Skeletal muscle satellite cell (primary cell): ENCODE data around the gene DNAAF1.

Experiments used
- H3K27me3 ChIP-seq: 2 replicates; pipeline ENCODE4 v1.7.0; 2013; ENCODE audit warnings: low read length; ENCODE audit not compliant: control insufficient read depth, insufficient read depth
- H3K36me3 ChIP-seq: 2 replicates; pipeline ENCODE4 v1.7.0; 2013; ENCODE audit warnings: mild to moderate bottlenecking, control low read depth, low read length; ENCODE audit not compliant: insufficient read depth
- H3K4me1 ChIP-seq: 2 replicates; pipeline ENCODE4 v1.7.0; 2013; ENCODE audit warnings: low read length; ENCODE audit not compliant: control insufficient read depth, insufficient read depth
- H3K4me2 ChIP-seq: 2 replicates; pipeline ENCODE4 v1.7.0; 2013; ENCODE audit warnings: mild to moderate bottlenecking, low read length
- H3K4me3 ChIP-seq: 2 replicates; pipeline ENCODE4 v1.7.0; 2013; ENCODE audit warnings: low read length
- H3K9ac ChIP-seq: 2 replicates; pipeline ENCODE4 v1.7.0; 2013; ENCODE audit warnings: mild to moderate bottlenecking, low read depth, low read length, moderate library complexity
- H3K9me3 ChIP-seq: replicated peaks from 2 replicates; pipeline ENCODE4 v1.7.0; 2013; ENCODE audit warnings: mild to moderate bottlenecking, control low read depth, low read length

The DNAAF1 gene

GRCh38 chr16:84144209-84144858 lies 774 bp upstream of the DNAAF1 start:
- Histone ChIP-seq H3K9me3 (no peaks in the 10 kb centered on the region), H3K9ac (peak overlapping the region; percentile 85), H3K4me2 (peak overlapping the region; percentile 98), H3K27me3 (peaks cover 16% of the 10 kb centered on the region), H3K4me1 (no peaks in the 10 kb centered on the region), H3K36me3 (no peaks in the 10 kb centered on the region), H3K4me3 (peak overlapping the region; percentile 99)

GRCh38 chr16:84150926-84151325 lies 5.8 kb downstream of the DNAAF1 start:
- Histone ChIP-seq H3K4me1 (no peaks in the 10 kb centered on the region), H3K4me2 (no peak overlapping the region), H3K36me3 (no peaks in the 10 kb centered on the region), H3K9me3 (no peaks in the 10 kb centered on the region), H3K4me3 (no peak overlapping the region), H3K27me3 (peaks cover 33% of the 10 kb centered on the region), H3K9ac (no peak overlapping the region)

DNA sequence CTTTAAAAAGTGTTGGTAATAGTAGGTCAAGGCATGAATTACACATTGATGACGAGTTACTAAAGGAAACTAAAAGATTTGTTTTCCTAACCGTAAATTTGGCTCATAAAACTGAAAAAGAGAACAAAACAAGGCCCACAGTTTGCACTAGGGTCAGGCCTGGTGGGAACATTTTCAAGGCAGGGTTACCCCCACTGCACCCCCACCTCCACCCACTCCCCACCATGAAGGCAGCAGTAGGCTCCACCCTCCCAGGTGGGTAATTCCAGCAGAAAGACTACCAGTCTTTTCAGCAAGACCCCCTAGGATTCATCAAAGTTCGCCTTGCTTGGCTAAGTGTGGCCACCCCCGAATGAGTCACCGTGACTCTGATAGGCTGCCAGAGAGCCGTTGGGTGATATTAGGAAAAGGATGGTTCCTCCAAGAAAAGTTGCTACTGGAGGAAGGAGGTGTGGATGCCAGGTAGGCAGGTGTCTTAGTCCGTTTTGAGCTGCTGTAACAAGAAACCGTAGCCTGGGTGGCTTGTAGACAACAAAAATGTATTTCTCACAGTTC lies 8.6 kb downstream of the DNAAF1 start:
- H3K4me2 ChIP-seq: peak overlapping the region; percentile 4
- H3K27me3 ChIP-seq: peaks cover 33% of the 10 kb centered on the region
- H3K36me3 ChIP-seq: no peaks in the 10 kb centered on the region

DNA sequence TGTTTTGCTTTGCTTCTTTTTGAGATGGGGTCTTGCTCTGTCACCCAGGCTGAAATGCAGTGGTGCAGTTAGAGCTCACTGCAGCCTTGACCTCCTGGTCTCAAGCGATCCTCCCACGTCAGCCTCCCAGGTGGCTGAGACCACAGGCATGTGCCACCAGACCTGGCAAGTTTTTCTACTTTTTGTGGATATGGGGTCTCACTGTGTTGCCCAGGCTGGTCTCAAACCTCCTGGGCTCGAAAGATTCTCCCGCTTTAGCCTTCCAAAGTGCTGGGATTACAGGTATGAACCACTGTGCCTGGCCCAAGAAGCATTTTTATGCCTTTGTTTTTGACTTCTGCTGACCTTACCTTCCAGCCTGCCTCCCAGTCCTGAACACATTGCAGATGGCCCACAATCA lies 10.1 kb downstream of the DNAAF1 start:
- H3K9ac ChIP-seq: no peak overlapping the region
- no peak overlapping the region for H3K4me2 ChIP-seq
- no peaks in the 10 kb centered on the region for H3K9me3 ChIP-seq
- no peak overlapping the region for H3K4me3 ChIP-seq
- H3K36me3 ChIP-seq: no peaks in the 10 kb centered on the region
- H3K27me3 ChIP-seq: peaks cover 44% of the 10 kb centered on the region
- no peaks in the 10 kb centered on the region for H3K4me1 ChIP-seq

More for the DNA sequence above, 8.6 kb downstream of the DNAAF1 start:
- H3K9ac ChIP-seq: no peak overlapping the region
- H3K4me1 ChIP-seq: no peaks in the 10 kb centered on the region
- no peak overlapping the region for H3K4me3 ChIP-seq
- no peaks in the 10 kb centered on the region for H3K9me3 ChIP-seq

- H3K36me3 ChIP-seq: no peaks in the 10 kb centered on the region
- no peak overlapping the region for H3K4me2 ChIP-seq
- no peak overlapping the region for H3K9ac ChIP-seq
- no peak overlapping the region for H3K4me3 ChIP-seq
- no peaks in the 10 kb centered on the region for H3K9me3 ChIP-seq
- no peaks in the 10 kb centered on the region for H3K4me1 ChIP-seq
- peaks cover 44% of the 10 kb centered on the region for H3K27me3 ChIP-seq
Observed at GRCh38 chr16:84155771-84156170, 10.7 kb downstream of the DNAAF1 start.

- Histone ChIP-seq H3K4me2 (no peak overlapping the region), H3K4me3 (no peak overlapping the region), H3K4me1 (no peaks in the 10 kb centered on the region), H3K36me3 (no peaks in the 10 kb centered on the region), H3K9me3 (no peaks in the 10 kb centered on the region), H3K27me3 (peaks cover 44% of the 10 kb centered on the region), H3K9ac (no peak overlapping the region)
Observed at GRCh38 chr16:84156342-84156784, 11.3 kb downstream of the DNAAF1 start.

- Histone ChIP-seq H3K9ac (no peak overlapping the region), H3K4me2 (no peak overlapping the region), H3K4me1 (no peaks in the 10 kb centered on the region), H3K9me3 (no peaks in the 10 kb centered on the region), H3K4me3 (no peak overlapping the region), H3K27me3 (peaks cover 54% of the 10 kb centered on the region), H3K36me3 (no peaks in the 10 kb centered on the region)
Observed at GRCh38 chr16:84159007-84159406, 13.9 kb downstream of the DNAAF1 start.

- Histone ChIP-seq H3K36me3 (no peaks in the 10 kb centered on the region), H3K9ac (no peak overlapping the region), H3K9me3 (no peaks in the 10 kb centered on the region), H3K4me1 (no peaks in the 10 kb centered on the region), H3K4me2 (no peak overlapping the region), H3K4me3 (no peak overlapping the region), H3K27me3 (peaks cover 61% of the 10 kb centered on the region)
Observed at GRCh38 chr16:84159800-84160199, 14.7 kb downstream of the DNAAF1 start.

GRCh38 chr16:84161037-84161436 lies 15.9 kb downstream of the DNAAF1 start:
- Histone ChIP-seq H3K4me3 (no peak overlapping the region), H3K4me1 (no peaks in the 10 kb centered on the region), H3K27me3 (peaks cover 67% of the 10 kb centered on the region), H3K9me3 (no peaks in the 10 kb centered on the region), H3K4me2 (no peak overlapping the region), H3K9ac (no peak overlapping the region), H3K36me3 (no peaks in the 10 kb centered on the region)

DNA sequence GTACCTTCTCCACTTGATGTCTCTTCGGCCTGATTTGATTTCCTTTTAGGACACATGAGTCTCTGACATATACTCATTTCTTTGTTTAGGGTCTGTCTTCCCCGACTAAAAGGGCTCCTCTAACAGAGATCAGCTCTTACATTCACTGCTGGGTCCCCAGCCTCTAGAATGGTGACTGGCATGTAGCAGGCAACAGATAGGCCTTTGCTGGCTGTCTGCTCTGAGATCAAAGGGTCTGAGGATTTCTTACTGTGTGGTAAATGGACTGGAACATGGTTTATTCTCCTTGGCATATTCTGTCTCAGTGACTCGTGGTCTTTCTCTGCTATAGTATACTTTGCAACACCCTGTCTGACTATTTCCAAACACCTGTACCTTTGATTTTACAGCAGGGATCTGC lies 16.7 kb downstream of the DNAAF1 start:
- no peaks in the 10 kb centered on the region for H3K36me3 ChIP-seq
- H3K4me2 ChIP-seq: no peak overlapping the region
- H3K9me3 ChIP-seq: no peaks in the 10 kb centered on the region
- H3K27me3 ChIP-seq: peaks cover 72% of the 10 kb centered on the region
- no peaks in the 10 kb centered on the region for H3K4me1 ChIP-seq
- no peak overlapping the region for H3K9ac ChIP-seq
- no peak overlapping the region for H3K4me3 ChIP-seq

DNA sequence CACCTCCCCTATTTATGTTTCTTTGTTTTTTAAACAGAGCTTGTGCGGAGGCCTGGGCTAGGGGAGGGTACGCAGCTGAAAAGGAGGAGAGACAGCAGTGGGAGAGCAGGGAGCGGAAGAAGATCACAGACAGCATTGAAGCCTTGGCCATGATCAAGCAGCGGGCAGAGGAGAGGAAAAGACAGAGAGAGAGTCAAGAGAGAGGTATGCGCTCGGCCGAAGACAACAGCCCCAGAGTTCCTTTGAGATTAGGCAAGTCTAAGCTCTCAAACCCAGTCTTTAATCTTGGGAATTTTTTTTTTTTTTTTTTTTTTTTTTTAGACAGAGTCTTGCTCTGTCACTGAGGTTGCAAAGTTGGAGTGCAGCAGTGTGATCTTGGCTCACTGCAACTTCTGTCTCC lies 20.6 kb downstream of the DNAAF1 start:
- H3K36me3 ChIP-seq: no peaks in the 10 kb centered on the region
- peaks cover 54% of the 10 kb centered on the region for H3K27me3 ChIP-seq
- H3K4me2 ChIP-seq: no peak overlapping the region
- no peak overlapping the region for H3K4me3 ChIP-seq
- no peaks in the 10 kb centered on the region for H3K4me1 ChIP-seq
- no peak overlapping the region for H3K9ac ChIP-seq
- no peaks in the 10 kb centered on the region for H3K9me3 ChIP-seq
